GM19099 (cell line): ENCODE measurements around the gene DARS1.

Experiments used
- POLR2A ChIP-seq: IDR thresholded peaks from 3 replicates; pipeline ENCODE4 v1.6.1; 2011; ENCODE audit warnings: low read depth; ENCODE audit not compliant: insufficient read length; ENCODE audit errors: extremely low read depth

DARS1 gene

GRCh38 chr2:136021976-136022375 lies 36.5 kb upstream of the DARS1 start:
- no peak for TF ChIP-seq POLR2A

GRCh38 chr2:136021406-136021805 lies 36.0 kb upstream of the DARS1 start:
- TF ChIP-seq POLR2A = no peak

- TF ChIP-seq POLR2A = no peak
These were observed 35.4 kb upstream of the DARS1 start for GRCh38 chr2:136020831-136021230.

DNA sequence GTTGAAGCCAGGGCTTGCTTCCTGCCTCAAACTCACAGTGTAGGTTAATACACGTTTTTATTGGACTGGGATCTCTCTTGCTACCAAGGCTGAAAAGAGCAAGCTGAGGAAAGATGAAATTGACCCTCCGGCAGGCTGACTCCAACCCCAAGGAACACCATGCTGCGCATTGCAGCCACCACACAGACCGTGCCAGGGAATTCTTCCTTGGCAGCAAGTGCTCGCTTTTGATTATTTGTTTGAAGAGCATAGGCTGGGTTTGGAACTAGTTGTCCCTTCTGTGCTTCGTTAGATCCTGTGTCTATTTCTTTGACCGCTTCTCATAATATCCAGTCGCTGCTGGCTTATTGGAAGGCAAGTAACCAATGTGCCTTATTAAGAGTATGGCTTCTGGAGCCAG lies 34.4 kb upstream of the DARS1 start:
- TF ChIP-seq POLR2A = no peak

GRCh38 chr2:136019306-136019705 lies 33.9 kb upstream of the DARS1 start:
- no peak for TF ChIP-seq POLR2A

- no peak for TF ChIP-seq POLR2A
These were observed 32.4 kb upstream of the DARS1 start for GRCh38 chr2:136017786-136018185.

- TF ChIP-seq POLR2A = no peak
These were observed 31.4 kb upstream of the DARS1 start for GRCh38 chr2:136016836-136017235.

DNA sequence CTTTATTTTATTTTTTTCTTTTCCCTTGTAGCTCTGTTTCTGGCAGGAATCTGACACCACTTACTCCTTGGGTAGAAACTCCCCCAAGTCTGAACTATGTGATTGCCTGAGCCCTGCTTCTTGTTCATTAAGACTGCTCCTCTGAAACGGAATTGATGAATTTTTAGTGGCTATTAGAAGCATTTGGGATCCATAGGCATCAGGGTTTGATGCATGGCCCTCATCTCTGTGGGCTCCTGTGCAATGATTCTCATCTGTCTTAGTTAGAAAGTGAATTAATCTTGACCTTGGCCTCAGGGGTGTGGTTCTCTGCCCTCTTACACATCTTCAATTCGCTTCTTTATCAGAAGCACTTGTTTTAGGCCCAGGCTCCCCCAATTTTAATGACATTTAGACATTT lies 31.0 kb upstream of the DARS1 start:
- TF ChIP-seq POLR2A = no peak

DNA sequence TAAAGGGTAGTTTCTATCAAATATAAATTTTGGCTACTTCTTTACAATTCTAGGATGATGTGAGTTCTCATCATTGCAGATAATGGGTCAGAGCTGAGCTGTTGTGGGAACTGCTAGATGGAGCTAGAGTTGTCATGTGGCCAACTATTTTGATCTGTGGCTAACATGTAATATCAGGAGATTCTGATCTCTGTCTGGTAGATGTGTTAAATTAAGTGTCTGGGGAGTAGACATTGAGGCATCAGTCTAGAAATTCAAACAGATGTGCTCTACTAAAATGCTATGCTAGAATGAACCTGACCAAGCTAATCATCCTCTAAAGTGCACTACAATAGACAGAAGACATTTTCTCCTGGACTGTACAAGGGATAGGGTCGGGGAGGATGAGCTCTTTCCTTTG lies 30.3 kb upstream of the DARS1 start:
- TF ChIP-seq POLR2A = no peak

- no peak for TF ChIP-seq POLR2A
These were observed 29.0 kb upstream of the DARS1 start for GRCh38 chr2:136014411-136014810.

- no peak for TF ChIP-seq POLR2A
These were observed 28.5 kb upstream of the DARS1 start for GRCh38 chr2:136013955-136014354.

- TF ChIP-seq POLR2A = no peak
These were observed 27.8 kb upstream of the DARS1 start for GRCh38 chr2:136013136-136013685.

- no peak for TF ChIP-seq POLR2A
These were observed 26.9 kb upstream of the DARS1 start for GRCh38 chr2:136012315-136012714.

DNA sequence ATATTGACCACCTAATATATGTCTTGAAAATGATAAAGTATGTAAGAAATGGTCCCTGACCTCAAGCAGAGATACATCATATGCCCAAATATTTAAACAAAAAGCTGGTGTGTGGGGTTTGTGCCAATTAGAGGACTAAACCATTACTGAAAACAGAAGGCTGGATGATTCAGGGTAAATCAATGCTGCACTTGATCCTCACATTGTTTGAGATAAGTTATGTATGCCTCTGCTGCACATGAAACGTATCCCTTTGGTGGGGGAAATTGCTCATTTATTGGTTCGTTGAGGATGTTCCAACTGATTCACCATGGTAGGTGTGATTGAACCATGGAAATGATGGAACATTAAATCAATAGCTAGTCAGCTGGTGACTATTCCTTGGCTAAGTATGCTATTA lies 24.7 kb upstream of the DARS1 start:
- TF ChIP-seq POLR2A = no peak

GRCh38 chr2:136008205-136008865 lies 22.9 kb upstream of the DARS1 start:
- TF ChIP-seq POLR2A = no peak

DNA sequence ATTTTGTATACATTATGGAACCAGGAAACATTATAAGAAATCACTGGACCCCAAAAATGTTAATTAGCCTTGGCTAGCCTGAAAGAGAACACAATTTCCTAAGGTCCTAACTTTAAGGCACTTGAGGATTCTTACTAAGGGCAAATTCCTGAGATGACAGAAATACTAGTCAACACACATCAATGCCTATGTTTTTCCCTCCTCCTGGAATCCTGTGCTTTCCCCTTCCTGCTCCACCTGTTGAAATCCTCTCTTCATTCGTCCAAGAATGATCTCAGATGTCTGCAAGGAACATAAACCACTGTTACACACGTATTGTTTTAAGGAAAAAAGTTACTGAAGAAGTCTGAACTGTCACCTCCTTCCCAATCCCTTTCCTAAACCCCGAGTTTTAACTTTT lies 21.2 kb upstream of the DARS1 start:
- no peak for TF ChIP-seq POLR2A
